GM19324 (cell line): ENCODE data around the gene CLIC4.
"Not testable (repeated sequence)": the region's sequence is repeated elsewhere in the genome, so short reads cannot be mapped to it uniquely, and the experiment has no call there.

Source experiments
- ATAC-seq: cut with Tn5 transposase; IDR thresholded peaks from one replicate; pipeline ENCODE4 v1.9.1; 2021; ENCODE audit warnings: mild to moderate bottlenecking, moderate library complexity; ENCODE audit not compliant: unreplicated experiment, low FRiP score

Gene CLIC4

GRCh38 chr1:24744911-24745710 is at the start of gene CLIC4:
Gene CLIC4 (plus strand): TSS chr1:24745447. CDS start chr1:24745554, 107 bp downstream.
- ATAC-seq, result peak; percentile 80

- no peak for ATAC-seq
Measured at GRCh38 chr1:24696041-24696755, 49.0 kb upstream of the CLIC4 start.

GRCh38 chr1:24696756-24697330 is 48.4 kb upstream of the CLIC4 start:
- ATAC-seq, result no peak

GRCh38 chr1:24697453-24698001 is 47.7 kb upstream of the CLIC4 start:
- ATAC-seq, result not testable (repeated sequence)

GRCh38 chr1:24698326-24698725 is 46.9 kb upstream of the CLIC4 start:
- ATAC-seq, result not testable (repeated sequence)

GRCh38 chr1:24699628-24700027 is 45.6 kb upstream of the CLIC4 start:
- ATAC-seq, result no peak

- ATAC-seq, result no peak
Measured at GRCh38 chr1:24702511-24703293, 42.5 kb upstream of the CLIC4 start.

- no peak for ATAC-seq
Measured at GRCh38 chr1:24704411-24705259, 40.6 kb upstream of the CLIC4 start.

- peak; percentile 48 for ATAC-seq
Measured at GRCh38 chr1:24705260-24706073, 39.8 kb upstream of the CLIC4 start.

- ATAC-seq, result not testable (repeated sequence)
Measured at GRCh38 chr1:24706074-24706389, 39.2 kb upstream of the CLIC4 start.

- ATAC-seq, result no peak
Measured at GRCh38 chr1:24707687-24708086, 37.6 kb upstream of the CLIC4 start.

GRCh38 chr1:24708938-24709337 is 36.3 kb upstream of the CLIC4 start:
- no peak for ATAC-seq

GRCh38 chr1:24709791-24710441 is 35.3 kb upstream of the CLIC4 start:
- no peak for ATAC-seq

GRCh38 chr1:24711329-24711728 is 33.9 kb upstream of the CLIC4 start:
- no peak for ATAC-seq

- no peak for ATAC-seq
Measured at GRCh38 chr1:24713176-24713575, 32.1 kb upstream of the CLIC4 start.

- no peak for ATAC-seq
Measured at GRCh38 chr1:24713736-24714135, 31.5 kb upstream of the CLIC4 start.

GRCh38 chr1:24714859-24715520 is 30.3 kb upstream of the CLIC4 start:
- ATAC-seq, result no peak

- ATAC-seq, result no peak
Measured at GRCh38 chr1:24715658-24716057, 29.6 kb upstream of the CLIC4 start.
